Measurements from ENCODE around the gene POLA1. TPM values are rescaled to one million over a fixed set of nuclear protein-coding genes. Genes with fewer than 3 reads are reported as not detected.

The POLA1 gene
- total RNA-seq, 2 experiments from 2014 or later = 36.9 to 37.0 TPM

DNA sequence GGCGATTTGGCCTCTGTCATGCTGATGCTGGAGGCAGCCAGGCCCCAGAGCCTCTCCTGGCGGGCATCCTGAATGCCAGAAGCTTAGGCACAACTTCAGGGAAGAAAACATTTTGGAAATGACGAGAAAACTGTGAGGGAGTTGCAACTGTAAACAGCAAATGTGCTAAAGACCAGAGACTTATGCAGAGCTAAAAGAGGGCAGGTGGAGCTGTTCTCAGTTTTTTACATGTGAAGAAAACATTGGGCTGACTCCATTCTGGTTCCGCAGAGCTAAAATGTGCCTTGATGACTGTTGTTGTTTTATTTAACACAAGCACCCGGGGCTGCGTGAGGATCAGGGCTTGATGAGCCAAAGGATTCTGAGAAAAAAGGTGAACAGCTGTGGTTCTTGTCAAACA lies 332.9 kb downstream of the POLA1 start:
- H3K4me3 Mint-ChIP-seq = no peak overlapping the region
- no peak for DNase-seq
- no peaks in the 10 kb centered on the region for H3K36me3 Mint-ChIP-seq (ENCODE audit: low read depth)
- no peak overlapping the region for H3K27ac Mint-ChIP-seq
- no peaks in the 10 kb centered on the region for H3K9me3 Mint-ChIP-seq
- H3K4me1 Mint-ChIP-seq = peaks cover 7% of the 10 kb centered on the region
- ChIA-PET CTCF (no interaction called here), POLR2A (no interaction called here)
- H3K27me3 Mint-ChIP-seq = peaks cover 44% of the 10 kb centered on the region

DNA sequence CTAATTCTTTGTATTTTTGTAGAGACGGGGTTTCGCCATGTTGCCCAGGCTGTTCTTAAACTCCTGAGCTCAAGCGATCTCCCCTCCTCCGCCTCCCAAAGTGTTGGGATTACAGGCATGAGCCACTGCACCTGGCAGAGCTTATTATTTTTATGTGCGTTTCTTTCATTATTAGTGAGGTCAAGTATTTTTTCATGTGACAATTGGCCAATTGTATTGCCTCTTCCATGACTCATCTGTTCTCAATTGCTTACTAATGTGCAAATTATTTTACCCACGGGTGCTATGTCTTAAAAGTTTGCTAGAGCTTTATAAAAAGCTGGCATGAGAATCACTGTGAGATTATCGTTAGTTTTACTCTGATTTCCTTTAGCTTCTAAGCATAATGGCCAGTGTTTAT lies 335.0 kb downstream of the POLA1 start:
- H3K9me3 Mint-ChIP-seq = no peaks in the 10 kb centered on the region
- no peaks in the 10 kb centered on the region for H3K4me1 Mint-ChIP-seq
- H3K36me3 Mint-ChIP-seq (ENCODE audit: low read depth) = no peaks in the 10 kb centered on the region
- H3K4me3 Mint-ChIP-seq = no peak overlapping the region
- ChIA-PET POLR2A (no interaction called here), CTCF (interaction anchor here (0.9 kb wide), 1 partner anchor 115 kb away, joined by 3 read pairs; no protein-coding TSS in a partner anchor)
- H3K27ac Mint-ChIP-seq = no peak overlapping the region
- peaks cover 26% of the 10 kb centered on the region for H3K27me3 Mint-ChIP-seq
- no peak for DNase-seq

DNA sequence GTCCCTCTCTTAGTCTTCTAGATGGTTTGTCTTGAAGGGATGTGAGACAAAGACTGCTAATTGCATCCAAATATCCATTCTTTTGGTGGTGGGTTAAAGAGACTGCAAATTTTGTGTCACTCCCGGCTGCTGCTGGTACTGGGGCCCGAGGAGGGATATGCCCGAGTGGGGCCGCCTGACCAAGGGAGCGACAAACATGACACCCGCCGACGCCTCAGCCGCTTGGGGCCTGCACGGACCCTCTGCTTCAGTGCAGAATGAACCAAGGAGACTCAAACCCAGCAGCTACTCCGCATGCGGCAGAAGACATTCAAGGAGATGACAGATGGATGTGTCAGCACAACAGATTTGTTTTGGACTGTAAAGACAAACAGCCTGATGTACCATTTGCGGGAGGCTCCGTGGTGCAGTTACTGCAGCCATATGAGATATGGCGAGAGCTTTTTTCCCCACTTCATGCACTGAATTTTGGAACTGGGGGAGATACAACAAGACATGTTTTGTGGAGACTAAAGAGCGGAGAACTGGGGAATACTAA lies 335.6 kb downstream of the POLA1 start:
- DNase-seq = no peak
- no peaks in the 10 kb centered on the region for H3K36me3 Mint-ChIP-seq (ENCODE audit: low read depth)
- no peaks in the 10 kb centered on the region for H3K4me1 Mint-ChIP-seq
- no peaks in the 10 kb centered on the region for H3K9me3 Mint-ChIP-seq
- H3K4me3 Mint-ChIP-seq = no peak overlapping the region
- H3K27ac Mint-ChIP-seq = no peak overlapping the region
- ChIA-PET POLR2A (no interaction called here), CTCF (no interaction called here)
- peaks cover 20% of the 10 kb centered on the region for H3K27me3 Mint-ChIP-seq

DNA sequence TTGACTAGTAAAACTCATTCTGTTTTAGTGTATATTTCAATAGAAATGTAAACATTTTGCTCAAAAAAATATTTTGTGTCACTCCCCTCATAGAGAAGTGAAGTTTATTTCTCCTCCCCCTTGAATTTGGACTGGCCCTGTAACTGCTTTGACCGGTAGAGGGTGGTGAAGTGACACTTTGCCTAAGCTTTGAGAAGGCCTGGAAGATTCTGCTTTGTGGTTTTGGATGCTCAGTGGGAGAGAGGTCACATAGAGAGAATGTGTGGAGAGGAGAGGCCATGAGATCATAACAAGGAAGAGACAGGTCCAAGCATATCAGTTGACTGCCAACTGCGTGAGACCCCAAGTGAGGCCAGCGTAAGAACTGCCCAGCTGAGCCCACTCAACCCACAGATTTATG lies 341.2 kb downstream of the POLA1 start:
- Mint-ChIP-seq H3K27me3 (peaks cover 9% of the 10 kb centered on the region), H3K4me3 (no peak overlapping the region), H3K4me1 (no peaks in the 10 kb centered on the region), H3K9me3 (no peaks in the 10 kb centered on the region), H3K27ac (no peak overlapping the region), H3K36me3 (ENCODE audit: low read depth) (no peaks in the 10 kb centered on the region)
- POLR2A ChIA-PET = no interaction called here
- no peak for DNase-seq
- CTCF ChIA-PET = interaction anchor here (0.9 kb wide), 1 partner anchor 13 kb away, joined by 3 read pairs; no protein-coding TSS in a partner anchor

DNA sequence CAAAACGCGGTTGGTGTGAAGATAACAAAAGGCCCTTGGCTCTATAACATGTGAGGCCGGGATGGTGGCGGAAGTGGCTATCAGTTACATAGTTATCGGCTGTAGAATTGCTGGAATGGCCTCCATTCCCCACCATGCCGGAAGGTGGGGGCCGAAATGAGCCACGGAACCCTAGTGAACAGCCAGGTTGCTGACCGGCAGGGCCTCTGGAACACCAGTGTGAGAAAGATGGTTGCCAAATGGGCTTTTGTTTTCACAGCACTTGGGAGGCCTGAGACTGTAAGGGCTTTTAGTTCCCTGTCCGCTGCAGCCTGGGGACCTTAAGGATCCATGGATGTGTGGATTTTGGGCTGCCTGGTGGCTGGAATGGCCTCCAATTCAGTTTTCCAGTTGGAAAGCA lies 345.3 kb downstream of the POLA1 start:
- POLR2A ChIA-PET = no interaction called here
- Mint-ChIP-seq H3K4me1 (no peaks in the 10 kb centered on the region), H3K36me3 (ENCODE audit: low read depth) (no peaks in the 10 kb centered on the region), H3K27me3 (peaks cover 7% of the 10 kb centered on the region), H3K4me3 (no peak overlapping the region), H3K27ac (no peak overlapping the region), H3K9me3 (no peaks in the 10 kb centered on the region)
- CTCF ChIA-PET = no interaction called here
- no peak for DNase-seq

DNA sequence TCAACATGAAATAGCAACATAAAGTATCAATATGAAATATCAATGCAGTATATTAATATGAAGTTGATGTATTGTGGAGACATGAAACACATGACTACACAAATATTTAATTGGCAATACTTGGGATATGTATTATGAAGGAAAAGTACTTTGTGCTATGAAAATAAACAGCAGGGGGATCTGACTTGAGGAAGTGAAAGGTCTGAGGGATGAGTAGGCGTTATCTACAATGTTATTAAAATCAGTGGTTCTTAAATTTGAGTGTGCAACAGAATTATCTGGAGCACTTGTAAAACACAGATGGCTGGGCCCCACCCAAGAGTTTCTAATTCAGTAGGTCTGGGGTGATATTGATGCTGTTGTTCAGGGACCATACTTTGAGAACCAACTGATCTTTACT lies 349.5 kb downstream of the POLA1 start:
- no peak for DNase-seq
- H3K27me3 Mint-ChIP-seq = no peaks in the 10 kb centered on the region
- H3K9me3 Mint-ChIP-seq = no peaks in the 10 kb centered on the region
- H3K27ac Mint-ChIP-seq = no peak overlapping the region
- no peaks in the 10 kb centered on the region for H3K36me3 Mint-ChIP-seq (ENCODE audit: low read depth)
- ChIA-PET POLR2A (no interaction called here), CTCF (no interaction called here)
- no peaks in the 10 kb centered on the region for H3K4me1 Mint-ChIP-seq
- no peak overlapping the region for H3K4me3 Mint-ChIP-seq

Other genes starting within 250 kb of the POLA1 start
- 10 to 100 TPM; 28.2 to 31.4 TPM for gene PDK3, start 228.6 kb upstream of the POLA1 start, total RNA-seq
- not detected for gene PCYT1B, start 46.6 kb upstream of the POLA1 start, total RNA-seq